Erythroblast (primary cell): ENCODE data around the gene TRIM25.

Experiments
- GATA1 ChIP-seq: IDR thresholded peaks from 2 replicates; pipeline ENCODE4 v1.6.1; 2011; ENCODE audit warnings: low read depth, mild to moderate bottlenecking, control low read depth, low read length, moderate library complexity
- POLR2A ChIP-seq: IDR thresholded peaks from 2 replicates; pipeline ENCODE4 v1.6.1; 2011; ENCODE audit warnings: mild to moderate bottlenecking, low read length

- TF ChIP-seq POLR2A, result no peak
- no peak for TF ChIP-seq GATA1
Measured at GRCh38 chr17:56934280-56934679, 20.4 kb upstream of the TRIM25 start.
